HEK293T (cell line): Measurements from ENCODE around the gene GPNMB.

Experiments used
- ARNT ChIP-seq: fragments of 450-650 bp; IDR thresholded peaks from 2 replicates; pipeline ENCODE4 v1.6.1; 2017; ENCODE audit warnings: mild to moderate bottlenecking
- FOXA1 ChIP-seq: fragments of 450-650 bp; IDR thresholded peaks from 2 replicates; pipeline ENCODE4 v1.6.1; 2016; ENCODE audit warnings: mild to moderate bottlenecking
- HDGF ChIP-seq: fragments of 450-650 bp; IDR thresholded peaks from 2 replicates; pipeline ENCODE4 v1.6.1; 2017; ENCODE audit warnings: antibody characterized with exemption, borderline replicate concordance
- NFRKB ChIP-seq: fragments of 450-650 bp; IDR thresholded peaks from 2 replicates; pipeline ENCODE4 v1.6.1; 2016; ENCODE audit warnings: mild to moderate bottlenecking, moderate library complexity
- PKNOX1 ChIP-seq: fragments of 450-650 bp; IDR thresholded peaks from 2 replicates; pipeline ENCODE4 v1.6.1; 2016
- SP1 ChIP-seq: fragments of 450-650 bp; IDR thresholded peaks from 2 replicates; pipeline ENCODE4 v1.6.1; 2017
- SUZ12 ChIP-seq: fragments of 450-650 bp; IDR thresholded peaks from 2 replicates; pipeline ENCODE4 v1.6.1; 2016; ENCODE audit warnings: mild to moderate bottlenecking
- ZNF384 ChIP-seq: fragments of 450-650 bp; IDR thresholded peaks from 2 replicates; pipeline ENCODE4 v1.6.1; 2016

- no peak for TF ChIP-seq SUZ12
- no peak for TF ChIP-seq SP1
- no peak for TF ChIP-seq ZNF384
- TF ChIP-seq ARNT = no peak
- no peak for TF ChIP-seq FOXA1
- TF ChIP-seq NFRKB = no peak
- no peak for TF ChIP-seq HDGF
- TF ChIP-seq PKNOX1 = no peak
These were observed 68.8 kb downstream of the GPNMB start for GRCh38 chr7:23315366-23315765.
